ENCODE results near the gene CD1C. TPM values are rescaled to one million over a fixed set of nuclear protein-coding genes. Genes with fewer than 3 reads are reported as not detected.

Gene CD1C
- total and polyA plus RNA-seq, 10 of the 15 experiments (the other 5 are each of a cell fraction or from before 2014, with no cell fraction given): 0.82 to 19.0 (median 9.2) TPM

DNA sequence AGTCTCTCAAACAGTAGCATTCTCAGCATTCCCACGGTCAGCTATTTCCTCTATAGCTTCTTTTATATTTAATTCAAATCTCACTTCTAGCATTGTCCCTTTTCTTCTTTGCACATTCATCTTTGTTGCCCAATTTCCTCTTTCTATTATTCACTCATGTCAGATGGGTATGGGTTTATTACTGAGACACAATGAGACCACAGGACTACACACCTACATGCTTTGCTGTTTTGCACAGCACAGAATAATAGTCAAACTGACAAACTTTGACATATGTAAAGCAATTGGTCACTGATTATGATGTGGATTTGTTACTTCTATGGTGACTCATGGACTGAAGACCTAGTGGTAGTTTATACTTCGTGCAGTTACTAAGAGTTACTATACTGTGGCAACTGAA, 5.8 kb upstream of the CD1C start (continued):
- TF ChIP-seq E2F4 (IDR thresholded peaks at IDR 0.05; ENCODE audit: low read depth, low read length) (no peak), ZNF24 (IDR thresholded peaks at IDR 0.05) (no peak), BCL3 (IDR thresholded peaks at IDR 0.05; ENCODE audit: borderline replicate concordance, insufficient read depth, low read depth, low read length, poor library complexity, severe bottlenecking) (peak; percentile 86), MTA2 (IDR thresholded peaks at IDR 0.05; ENCODE audit: low read depth) (peak; percentile 87), ESRRA (IDR thresholded peaks at IDR 0.05; ENCODE audit: low read length) (no peak)

DNA sequence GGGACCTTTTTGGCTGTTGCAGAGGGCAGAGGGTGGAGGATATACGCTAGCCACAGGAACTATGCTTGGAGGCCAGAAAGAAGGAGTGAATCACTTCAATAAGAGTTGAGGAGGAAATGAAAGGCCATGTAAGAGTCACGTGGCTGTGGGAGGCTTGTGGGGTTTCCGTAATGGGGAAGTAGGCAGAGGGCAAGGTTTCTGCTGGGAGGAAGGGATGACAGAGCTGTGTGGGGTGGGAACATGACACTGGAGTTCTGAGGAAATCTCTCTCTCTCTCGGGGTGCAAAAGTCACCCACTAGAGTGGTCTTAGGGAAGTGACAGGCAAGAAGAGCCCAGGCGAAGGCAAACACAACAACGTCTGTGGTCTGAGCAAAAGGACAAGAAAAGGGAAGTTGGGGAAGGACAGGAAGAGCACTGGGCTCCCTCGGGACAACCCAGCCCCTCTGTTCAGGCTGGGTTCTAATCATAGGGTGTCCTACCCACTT, 3.9 kb upstream of the CD1C start:
- no TSS peak for BruUV-seq (replicated peaks)
- ChIA-PET SMC1A (ENCODE audit: uncharacterized antibody, unreplicated experiment) (interaction anchor here (0.6 to 4.1 kb wide), 14 partner anchors 12 to 791 kb away, joined by 3 to 31 read pairs (median 4); partner anchors contain the start of gene AIM2), RAD21 (ENCODE audit: unreplicated experiment) (interaction anchor here (1.0 to 5.1 kb wide), 10 partner anchors 12 to 923 kb away, joined by 3 to 29 read pairs (median 10); partner anchors contain the start of gene AIM2), CTCF (interaction anchor here (2.9 to 4.2 kb wide), 3 partner anchors 44 to 82 kb away, joined by 14 to 17 read pairs (median 16); no protein-coding TSS in a partner anchor), POLR2A (interaction anchor here (0.5 to 1.2 kb wide), 3 partner anchors 38 to 838 kb away, joined by 3 read pairs; partner anchors contain the start of gene AIM2)
- Histone ChIP-seq H3K4me3 (no peak overlapping the region), H3K9ac (ENCODE audit: control insufficient read depth, insufficient read depth, low read length) (peak overlapping the region; percentile 31; the same call in 1 of the 2 replicates), H2AFZ (ENCODE audit: control insufficient read depth, low read depth, low read length) (peak overlapping the region; percentile 68), H3K4me1 (ENCODE audit: control insufficient read depth, insufficient read depth, low read length) (peaks cover 57% of the 10 kb centered on the region), H4K20me1 (ENCODE audit: control insufficient read depth, insufficient read depth) (no peaks in the 10 kb centered on the region), H3K79me2 (ENCODE audit: control insufficient read depth, insufficient read depth, low read length) (no peaks in the 10 kb centered on the region), H3K36me3 (ENCODE audit: control insufficient read depth in 2 of 2, insufficient read depth in 2 of 2, low read length in 1 of 2) (no peaks in the 10 kb centered on the region), H3K27me3 (replicated peaks in 1 of 2; ENCODE audit: control insufficient read depth in 2 of 2, insufficient read depth in 2 of 2, low read length in 1 of 2) (no peaks in the 10 kb centered on the region), H3K9me3 (replicated peaks; ENCODE audit: control insufficient read depth, insufficient read depth, low read length) (peaks cover 2% of the 10 kb centered on the region; the same call in 1 of the 3 replicates), H3K27ac (ENCODE audit: control insufficient read depth, insufficient read depth) (peak overlapping the region; percentile 88), H3K4me2 (ENCODE audit: control insufficient read depth, insufficient read depth) (peak overlapping the region; percentile 96)
- FAIRE-seq (peak; percentile 44), DNase-seq (ENCODE audit: low read depth, low spot score) (peak; percentile 79), ATAC-seq (peak; percentile 75)
- in situ Hi-C loops (cut with MboI) (loop anchor here (10.0 kb wide), 2 partner anchors 719 to 779 kb away; partner anchors contain the start of gene IFI16), intact Hi-C loops (cut with micrococcal nuclease; ENCODE audit: unreplicated experiment) (loop anchor here (2.0 to 5.0 kb wide), 3 partner anchors 83 to 791 kb away; partner anchors contain the start of genes AIM2 and IFI16)
- WGBS (ENCODE audit: insufficient coverage, insufficient replicate concordance, low lambda C conversion rate, missing lambda C conversion rate): 2% methylated on average over 7 of the region's 7 CpGs
- no peak for TF ChIP-seq POU2F2 (IDR thresholded peaks at IDR 0.05; ENCODE audit: borderline replicate concordance, low read depth, low read length)
- peak; percentile 51 to 60; a peak in 1 of 4 replicates for TF ChIP-seq EP300 (IDR thresholded peaks at IDR 0.05; ENCODE audit: borderline replicate concordance in 1 of 2, control insufficient read depth in 1 of 2, low read depth in 2 of 2, low read length in 2 of 2)
- TF ChIP-seq TARDBP (IDR thresholded peaks at IDR 0.05; ENCODE audit: borderline replicate concordance): 0 out of 2 replicates have a peak, but pooled peaks have one; percentile 18
- TF ChIP-seq TCF12 (IDR thresholded peaks at IDR 0.05; ENCODE audit: low read depth, low read length): no peak
- no peak for TF ChIP-seq CBX3 (IDR thresholded peaks at IDR 0.05; ENCODE audit: borderline replicate concordance, low read depth)
- peak; percentile 56; the same call in 1 of the 2 replicates for TF ChIP-seq CHD2 (IDR thresholded peaks at IDR 0.05; ENCODE audit: borderline replicate concordance, low read depth, low read length)
- peak; percentile 92 for TF ChIP-seq RUNX3 (IDR thresholded peaks at IDR 0.05; ENCODE audit: low read length)
- TF ChIP-seq, protein P1, sequence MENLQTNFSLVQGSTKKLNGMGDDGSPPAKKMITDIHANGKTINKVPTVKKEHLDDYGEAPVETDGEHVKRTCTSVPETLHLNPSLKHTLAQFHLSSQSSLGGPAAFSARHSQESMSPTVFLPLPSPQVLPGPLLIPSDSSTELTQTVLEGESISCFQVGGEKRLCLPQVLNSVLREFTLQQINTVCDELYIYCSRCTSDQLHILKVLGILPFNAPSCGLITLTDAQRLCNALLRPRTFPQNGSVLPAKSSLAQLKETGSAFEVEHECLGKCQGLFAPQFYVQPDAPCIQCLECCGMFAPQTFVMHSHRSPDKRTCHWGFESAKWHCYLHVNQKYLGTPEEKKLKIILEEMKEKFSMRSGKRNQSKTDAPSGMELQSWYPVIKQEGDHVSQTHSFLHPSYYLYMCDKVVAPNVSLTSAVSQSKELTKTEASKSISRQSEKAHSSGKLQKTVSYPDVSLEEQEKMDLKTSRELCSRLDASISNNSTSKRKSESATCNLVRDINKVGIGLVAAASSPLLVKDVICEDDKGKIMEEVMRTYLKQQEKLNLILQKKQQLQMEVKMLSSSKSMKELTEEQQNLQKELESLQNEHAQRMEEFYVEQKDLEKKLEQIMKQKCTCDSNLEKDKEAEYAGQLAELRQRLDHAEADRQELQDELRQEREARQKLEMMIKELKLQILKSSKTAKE (IDR thresholded peaks at IDR 0.05; ENCODE audit: low read depth, poor library complexity, severe bottlenecking): no peak
- peak; percentile 81 for TF ChIP-seq ATF7 (IDR thresholded peaks at IDR 0.05; ENCODE audit: low read depth)
- no peak for TF ChIP-seq KAT2A (conservative IDR thresholded peaks at IDR 0.05; ENCODE audit: control insufficient read depth, low read depth, low read length)
- TF ChIP-seq EZH2 (IDR thresholded peaks at IDR 0.05; ENCODE audit: borderline replicate concordance, control insufficient read depth, low read depth, low read length): no peak
- TF ChIP-seq NFIC (IDR thresholded peaks at IDR 0.05; ENCODE audit: low read depth, low read length): peak; percentile 92
- TF ChIP-seq MEF2B (IDR thresholded peaks at IDR 0.05; ENCODE audit: partially characterized antibody, poor library complexity, severe bottlenecking): peak; percentile 89

Data from GM12878 (cell line).